GM12878 (cell line): ENCODE results near the gene ACACB. TPM values are rescaled to one million over a fixed set of nuclear protein-coding genes. Genes with fewer than 3 reads are reported as not detected.

ENCODE experiments used
- BACH1 ChIP-seq: fragments of 450-650 bp; IDR thresholded peaks from 2 replicates; pipeline ENCODE4 v1.6.1; 2017; ENCODE audit warnings: mild to moderate bottlenecking, borderline replicate concordance
- BCLAF1 ChIP-seq: fragments of 450-650 bp; IDR thresholded peaks from 2 replicates; pipeline ENCODE4 v1.6.1; 2017; ENCODE audit warnings: antibody characterized with exemption, mild to moderate bottlenecking, moderate library complexity
- CEBPB ChIP-seq, 2 experiments: fragments of 150-350 bp in 1 of 2; IDR thresholded peaks; 2 replicates each; pipeline ENCODE4 v1.6.1; 2012 to 2014; ENCODE audit warnings: low read depth in 2 of 2, low read length in 2 of 2, borderline replicate concordance in 1 of 2, inconsistent platforms in 1 of 2
- CHD1 ChIP-seq: IDR thresholded peaks from 2 replicates; pipeline ENCODE4 v1.6.1; 2012; ENCODE audit warnings: low read depth, low read length, improper control_type of control experiment
- CHD2 ChIP-seq: IDR thresholded peaks from 2 replicates; pipeline ENCODE4 v1.6.1; 2011; ENCODE audit warnings: low read depth, low read length, improper control_type of control experiment, borderline replicate concordance
- EED ChIP-seq: sonication (generic); IDR thresholded peaks from 2 replicates; pipeline ENCODE4 v1.6.1; 2016; ENCODE audit warnings: antibody characterized with exemption, low read depth
- EGR1 ChIP-seq, 2 experiments: IDR thresholded peaks; 1 replicate in 1 of 2; 2 replicates in 1 of 2; pipeline ENCODE4 v1.6.1; 2011 to 2012; ENCODE audit warnings: low read depth in 2 of 2, low read length in 2 of 2, borderline replicate concordance in 1 of 2, mild to moderate bottlenecking in 1 of 2, moderate library complexity in 1 of 2
- EP300 ChIP-seq, 2 experiments: fragments of 150-350 bp in 1 of 2; IDR thresholded peaks; 2 replicates each; pipeline ENCODE4 v1.6.1; 2011 to 2012; ENCODE audit warnings: low read depth in 2 of 2, low read length in 2 of 2, borderline replicate concordance in 1 of 2, improper control_type of control experiment in 1 of 2, inconsistent platforms in 1 of 2; ENCODE audit not compliant: control insufficient read depth in 1 of 2
- ESRRA ChIP-seq: IDR thresholded peaks from 2 replicates; pipeline ENCODE4 v1.6.1; 2012; ENCODE audit warnings: mild to moderate bottlenecking, low read length, improper control_type of control experiment
- FOXM1 ChIP-seq: IDR thresholded peaks from 2 replicates; pipeline ENCODE4 v1.6.1; 2012; ENCODE audit warnings: low read depth, mild to moderate bottlenecking, inconsistent platforms, low read length, moderate library complexity
- KLF5 ChIP-seq: fragments of 450-650 bp; IDR thresholded peaks from 2 replicates; pipeline ENCODE4 v1.6.1; 2014; ENCODE audit warnings: mild to moderate bottlenecking; ENCODE audit not compliant: partially characterized antibody
- MEF2A ChIP-seq: IDR thresholded peaks from 2 replicates; pipeline ENCODE4 v1.6.1; 2011; ENCODE audit warnings: low read depth, mild to moderate bottlenecking, low read length, moderate library complexity; ENCODE audit not compliant: insufficient read depth
- MEF2B ChIP-seq: fragments of 450-650 bp; IDR thresholded peaks from 2 replicates; pipeline ENCODE4 v1.6.1; 2018; ENCODE audit warnings: mild to moderate bottlenecking, moderate library complexity; ENCODE audit not compliant: partially characterized antibody, poor library complexity, severe bottlenecking
- MXI1 ChIP-seq: fragments of 150-350 bp; IDR thresholded peaks from 2 replicates; pipeline ENCODE4 v1.6.1; 2011; ENCODE audit warnings: low read depth, mild to moderate bottlenecking, inconsistent platforms, low read length, improper control_type of control experiment
- NFYB ChIP-seq: IDR thresholded peaks from 2 replicates; pipeline ENCODE4 v1.6.1; 2011; ENCODE audit warnings: low read depth, mild to moderate bottlenecking, low read length, improper control_type of control experiment, moderate library complexity; ENCODE audit not compliant: insufficient read depth
- NR2C2 ChIP-seq: IDR thresholded peaks from 2 replicates; pipeline ENCODE4 v1.6.1; 2011; ENCODE audit warnings: borderline replicate concordance, low read depth; ENCODE audit not compliant: control insufficient read depth, insufficient read length
- SIN3A ChIP-seq: IDR thresholded peaks from 2 replicates; pipeline ENCODE4 v1.6.1; 2012; ENCODE audit warnings: low read depth, low read length, improper control_type of control experiment
- SREBF2 ChIP-seq: IDR thresholded peaks from 2 replicates; pipeline ENCODE4 v1.6.1; 2012; ENCODE audit warnings: mild to moderate bottlenecking, low read length
- SRF ChIP-seq, 2 experiments: IDR thresholded peaks; 2 replicates each; pipeline ENCODE4 v1.6.1; 2011; ENCODE audit warnings: low read depth in 2 of 2, low read length in 2 of 2, mild to moderate bottlenecking in 1 of 2, moderate library complexity in 1 of 2
- SUPT20H ChIP-seq: IDR thresholded peaks from 2 replicates; pipeline ENCODE4 v1.6.1; 2011; ENCODE audit warnings: low read depth, mild to moderate bottlenecking, low read length, moderate library complexity, borderline replicate concordance; ENCODE audit not compliant: control insufficient read depth
- SUZ12 ChIP-seq: fragments of 200-600 bp; sonication (generic); IDR thresholded peaks from one replicate; pipeline ENCODE4 v1.6.1; 2018; ENCODE audit warnings: antibody characterized with exemption, mild to moderate bottlenecking; ENCODE audit not compliant: unreplicated experiment
- YBX1 ChIP-seq: fragments of 450-650 bp; IDR thresholded peaks from 2 replicates; pipeline ENCODE4 v1.6.1; 2016; ENCODE audit warnings: antibody characterized with exemption
- ZBED1 ChIP-seq: IDR thresholded peaks from 2 replicates; pipeline ENCODE4 v1.6.1; 2016; ENCODE audit warnings: borderline replicate concordance
- ZBTB33 ChIP-seq: fragments of 450-650 bp; IDR thresholded peaks from 2 replicates; pipeline ENCODE4 v1.6.1; 2017; ENCODE audit warnings: mild to moderate bottlenecking
- ZNF622 ChIP-seq: fragments of 450-650 bp; IDR thresholded peaks from 2 replicates; pipeline ENCODE4 v1.6.1; 2017; ENCODE audit warnings: mild to moderate bottlenecking, inconsistent platforms
- polyA plus RNA-seq, 11 experiments: library from polyadenylated mRNA; depleted of rRNA in 4 of 11; unstranded in 6 of 11; stranded (reverse) in 5 of 11; fragments of >200 nt; fragmentation: Nextera tagmentation in 4 of 11; fragmentation: Illumina TruSeq in 1 of 11; extraction: Ambion mirVana in 4 of 11; extraction: Trizol in 1 of 11; gene quantifications; 1 replicate in 1 of 11; 2 replicates in 10 of 11; pipeline versions ENCODE4 v1.2.1 to v1.2.3, GENCODE V29; 2011 to 2016; ENCODE audit warnings: inconsistent platforms in 2 of 11, missing spikeins in 2 of 11, low read depth in 1 of 11
- total RNA-seq, 4 experiments: library from RNA; depleted of rRNA in 3 of 4; stranded (reverse); fragments of >200 nt in 3 of 4; fragmentation: Illumina TruSeq in 1 of 4; extraction: Trizol in 1 of 4; gene quantifications; 2 replicates each; pipeline versions ENCODE4 v1.2.1 to v1.2.3, GENCODE V29; 2013 to 2021

ACACB gene
- total and polyA plus RNA-seq, 10 of the 15 experiments (the other 5 are each of a cell fraction or from before 2014, with no cell fraction given) = 0.05 to 1.9 (median 0.38) TPM; not detected in 2

- TF ChIP-seq EP300 (IDR thresholded peaks at IDR 0.05; ENCODE audit: borderline replicate concordance in 1 of 2, control insufficient read depth in 1 of 2, low read depth in 2 of 2, low read length in 2 of 2) (no peak), ZBTB33 (no peak), FOXM1 (peak; percentile 71; the same call in 1 of the 2 replicates), MEF2A (no peak), MXI1 (peak; percentile 95), NFYB (no peak), EGR1 (IDR thresholded peaks at IDR 0.05; ENCODE audit: borderline replicate concordance in 1 of 2, low read depth in 2 of 2, low read length in 2 of 2) (no peak), MEF2B (peak; percentile 68), BACH1 (no peak; the same call in 1 of the 2 replicates), CEBPB (IDR thresholded peaks at IDR 0.05; ENCODE audit: borderline replicate concordance in 1 of 2, low read depth in 2 of 2, low read length in 2 of 2) (no peak), CHD1 (no peak), SIN3A (peak; percentile 77; the same call in 1 of the 2 replicates), KLF5 (peak; percentile 37), NR2C2 (no peak), ZBED1 (peak; percentile 87), SUZ12 (no peak), BCLAF1 (no peak), ZNF622 (no peak), YBX1 (no peak), EED (peak; percentile 66; the same call in 1 of the 2 replicates), CHD2 (peak; percentile 94), SREBF2 (no peak; the same call in 1 of the 2 replicates), SUPT20H (no peak), ESRRA (0 out of 2 replicates have a peak, but pooled peaks have one; percentile 40), SRF (IDR thresholded peaks at IDR 0.05; ENCODE audit: low read depth in 2 of 2, low read length in 2 of 2) (no peak)
Measured at GRCh38 chr12:109093022-109093918, 23.1 kb upstream of the ACACB start, which contains the start of gene ALKBH2 (continued).
